Endothelial cell of umbilical vein (primary cell): ENCODE results near the gene PCDHGA12. TPM values are rescaled to one million over a fixed set of nuclear protein-coding genes. Genes with fewer than 3 reads are reported as not detected.

ENCODE experiments used
- BruUV-seq: library from RNA; stranded (reverse); fragments of 400-500 nt; replicated peaks from 2 replicates; lab custom pipeline; 2021; lab: Mats Ljungman, UMichigan
- CTCF ChIA-PET: fragments of 300-600, 350-600 bp; sonication (Branson Sonifier 250); formaldehyde crosslinking; loops from one replicate; lab custom pipeline; 2021; ENCODE audit warnings: antibody characterized with exemption, inconsistent platforms; lab: Charles Lee
- POLR2A ChIA-PET: fragments of 300-600, 350-600 bp; sonication (Branson Sonifier 250); formaldehyde crosslinking; loops from one replicate; lab custom pipeline; 2021; ENCODE audit warnings: antibody characterized with exemption, inconsistent platforms; lab: Charles Lee
- DNase-seq: peaks from one replicate; pipeline ENCODE4 v3.0.0-alpha.2; 2011; ENCODE audit warnings: low read depth, low spot score
- FAIRE-seq: peaks from 2 replicates; lab custom pipeline; 2011; peaks lifted over from hg19 to GRCh38; lab: Jason Lieb, UNC
- H2AFZ ChIP-seq: 2 replicates; pipeline ENCODE4 v1.6.0; 2012; ENCODE audit warnings: low read depth, low read length, control low read depth, inconsistent platforms
- H3K27ac ChIP-seq: 2 replicates; pipeline ENCODE4 v1.5.1; 2011; ENCODE audit warnings: low read depth, mild to moderate bottlenecking, control low read depth, low read length, moderate library complexity; ENCODE audit not compliant: insufficient read depth
- H3K27me3 ChIP-seq, 2 experiments: 2 replicates each; pipeline versions ENCODE4 v1.6.0 to v1.6.1; 2011; ENCODE audit warnings: low read length in 2 of 2, mixed read lengths in 1 of 2; ENCODE audit not compliant: control insufficient read depth in 2 of 2, insufficient read depth in 2 of 2
- H3K36me3 ChIP-seq, 2 experiments: 2 replicates in 1 of 2; 3 replicates in 1 of 2; pipeline ENCODE4 v1.5.1; 2011; ENCODE audit warnings: low read length in 2 of 2, mild to moderate bottlenecking in 1 of 2, moderate library complexity in 1 of 2; ENCODE audit not compliant: control insufficient read depth in 2 of 2, insufficient read depth in 2 of 2; ENCODE audit errors: extremely low read depth in 1 of 2
- H3K4me1 ChIP-seq: 3 replicates; pipeline ENCODE4 v1.5.1; 2011; ENCODE audit warnings: mild to moderate bottlenecking, low read length; ENCODE audit not compliant: control insufficient read depth, insufficient read depth; ENCODE audit errors: extremely low read depth
- H3K4me2 ChIP-seq: 2 replicates; pipeline ENCODE4 v1.6.1; 2011; ENCODE audit warnings: low read length, control low read depth, mixed read lengths; ENCODE audit not compliant: insufficient read depth
- H3K4me3 ChIP-seq, 3 experiments: fragments of 200-600 bp in 1 of 3; sonication (generic), shearing (Covaris generic) in 1 of 3; replicated peaks in 1 of 3; 2 replicates each; pipeline ENCODE4 v1.5.1; 2011 to 2016; ENCODE audit warnings: control low read depth in 3 of 3, low read length in 3 of 3, mild to moderate bottlenecking in 2 of 3, inconsistent platforms in 1 of 3, low read depth in 1 of 3, moderate library complexity in 1 of 3; ENCODE audit not compliant: insufficient read depth in 1 of 3
- H3K79me2 ChIP-seq: 2 replicates; pipeline ENCODE4 v1.6.0; 2012; ENCODE audit warnings: low read length, inconsistent platforms; ENCODE audit not compliant: control insufficient read depth, insufficient read depth
- H3K9ac ChIP-seq: replicated peaks from 2 replicates; pipeline ENCODE3; 2011; ENCODE audit warnings: low read length, control low read depth; ENCODE audit not compliant: insufficient read depth; ENCODE audit errors: extremely low read depth
- H3K9me1 ChIP-seq: replicated peaks from 3 replicates; pipeline ENCODE4 v1.6.0; 2011; ENCODE audit warnings: mild to moderate bottlenecking, low read length; ENCODE audit not compliant: control insufficient read depth, insufficient read depth; ENCODE audit errors: extremely low read depth
- H3K9me3 ChIP-seq: replicated peaks from 2 replicates; pipeline ENCODE4 v1.5.1; 2012; ENCODE audit warnings: low read length, inconsistent platforms; ENCODE audit not compliant: control insufficient read depth, insufficient read depth
- H4K20me1 ChIP-seq: replicated peaks from 2 replicates; pipeline ENCODE3; 2011; ENCODE audit warnings: mild to moderate bottlenecking, low read length; ENCODE audit not compliant: control insufficient read depth, insufficient read depth; ENCODE audit errors: extremely low read depth
- EZH2 ChIP-seq: IDR thresholded peaks from 2 replicates; pipeline ENCODE4 v1.6.1; 2012; ENCODE audit warnings: borderline replicate concordance, low read depth, mild to moderate bottlenecking, moderate library complexity, low read length, inconsistent platforms; ENCODE audit not compliant: severe bottlenecking
- FOS ChIP-seq: IDR thresholded peaks from 2 replicates; pipeline ENCODE4 v1.6.1; 2011; ENCODE audit warnings: mild to moderate bottlenecking, low read length, moderate library complexity, borderline replicate concordance; ENCODE audit not compliant: insufficient read depth
- GATA2 ChIP-seq: IDR thresholded peaks from 2 replicates; pipeline ENCODE4 v1.7.0; 2011; ENCODE audit warnings: low read depth, mild to moderate bottlenecking, moderate library complexity, mixed read lengths, low read length; ENCODE audit not compliant: insufficient read length, insufficient read depth
- JUN ChIP-seq: IDR thresholded peaks from 2 replicates; pipeline ENCODE4 v1.6.1; 2011; ENCODE audit warnings: borderline replicate concordance, low read depth; ENCODE audit not compliant: insufficient read length, insufficient read depth
- MYC ChIP-seq: IDR thresholded peaks from one replicate; pipeline ENCODE4 v1.6.1; 2011; ENCODE audit warnings: mild to moderate bottlenecking, low read depth, low read length
- POLR2A ChIP-seq: IDR thresholded peaks from 2 replicates; pipeline ENCODE4 v1.6.1; 2012; ENCODE audit warnings: low read depth, mild to moderate bottlenecking, control low read depth, low read length
- POLR2AphosphoS5 ChIP-seq: IDR thresholded peaks from 2 replicates; pipeline ENCODE4 v1.6.1; 2012; ENCODE audit warnings: low read depth, mild to moderate bottlenecking, control low read depth, low read length, moderate library complexity; ENCODE audit not compliant: insufficient read depth
- dilution Hi-C: fragments of 300-500 bp; cut with MboI; formaldehyde crosslinking; loops from one replicate; pipeline ENCODE4 v1.15.0; 2019; ENCODE audit warnings: low sequenced_read_pairs; ENCODE audit not compliant: extremely low pct_ligation_motif_present
- intact Hi-C: fragments of 100-400 bp; cut with micrococcal nuclease; formaldehyde crosslinking; loops from one replicate; pipeline ENCODE4 v1.10.0; 2022
- polyA plus RNA-seq, 4 experiments: library from polyadenylated mRNA; depleted of rRNA in 3 of 4; stranded (reverse) in 3 of 4; unstranded in 1 of 4; fragments of >200 nt; gene quantifications; 2 replicates each; pipeline versions ENCODE4 v1.2.1 to v1.2.3, GENCODE V29; 2011 to 2012; ENCODE audit warnings: missing spikeins in 1 of 4
- total RNA-seq: library from RNA; stranded (reverse); gene quantifications from 2 replicates; pipeline ENCODE4 v1.2.3, GENCODE V29; 2021
- TF ChIP-seq, protein P1 (sequence below), 2 donors: IDR thresholded peaks; 1 replicate in 1 of 2; 2 replicates in 1 of 2; pipeline ENCODE4 v1.5.1; 2011; ENCODE audit warnings: low read length in 2 of 2, mild to moderate bottlenecking in 2 of 2, moderate library complexity in 2 of 2, control low read depth in 1 of 2, inconsistent platforms in 1 of 2, low read depth in 1 of 2; ENCODE audit not compliant: insufficient read depth in 1 of 2; ENCODE audit errors: extremely low read depth in 1 of 2
- TF ChIP-seq, protein P2 (sequence below): IDR thresholded peaks from 2 replicates; pipeline ENCODE4 v1.6.1; 2011; ENCODE audit not compliant: insufficient read depth, insufficient read length

Gene PCDHGA12
- total and polyA plus RNA-seq, 2 donors (not counting 3 experiments of a cell fraction or from before 2014, with no cell fraction given) = 4.2 to 9.9 TPM

DNA sequence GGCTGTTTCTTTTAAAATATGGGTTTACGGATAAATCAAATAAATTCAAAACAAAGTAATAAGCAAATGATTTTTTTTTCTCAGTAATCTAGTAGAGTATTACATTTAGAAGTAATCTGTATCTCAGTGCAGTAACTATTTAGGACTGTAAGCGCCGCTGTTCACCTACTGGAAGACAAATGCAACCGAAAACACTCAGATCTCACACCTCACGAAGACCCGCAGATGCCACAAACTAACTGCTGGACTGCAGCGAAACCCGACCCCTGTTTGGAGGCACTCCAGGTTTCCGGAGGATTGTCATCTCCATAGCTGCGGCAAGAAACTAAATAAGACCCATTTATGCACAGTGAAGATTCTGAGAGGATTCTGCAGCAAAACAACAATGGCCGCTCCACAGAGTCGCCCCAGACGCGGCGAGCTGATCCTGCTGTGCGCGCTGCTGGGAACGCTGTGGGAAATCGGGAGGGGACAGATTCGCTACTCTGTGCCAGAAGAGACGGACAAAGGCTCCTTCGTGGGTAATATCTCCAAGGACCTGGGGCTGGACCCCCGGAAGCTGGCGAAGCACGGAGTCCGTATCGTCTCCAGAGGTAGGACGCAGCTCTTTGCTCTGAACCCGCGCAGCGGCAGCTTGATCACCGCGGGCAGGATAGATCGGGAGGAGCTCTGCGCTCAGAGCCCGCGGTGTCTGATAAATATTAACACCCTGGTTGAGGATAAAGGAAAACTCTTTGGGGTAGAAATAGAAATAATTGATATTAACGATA, 37.7 kb upstream of the PCDHGA12 start, which contains the start of gene PCDHGA8:
Gene PCDHGA8, plus strand, starts transcription at position 205 of the 770 bp plus-strand sequence. Its CDS starts 181 bp downstream, at position 386.
- H3K36me3 ChIP-seq = no peaks in the 10 kb centered on the region
- no TSS peak for BruUV-seq
- POLR2A ChIA-PET = no interaction called here
- H4K20me1 ChIP-seq = no peaks in the 10 kb centered on the region
- no peak within 1 kb of the TSS for H3K4me2 ChIP-seq
- DNase-seq (no peak), FAIRE-seq (peak; percentile 26)
- no peak within 1 kb of the TSS for H3K4me3 ChIP-seq
- no peak for TF ChIP-seq JUN
- TF ChIP-seq, protein P1, sequence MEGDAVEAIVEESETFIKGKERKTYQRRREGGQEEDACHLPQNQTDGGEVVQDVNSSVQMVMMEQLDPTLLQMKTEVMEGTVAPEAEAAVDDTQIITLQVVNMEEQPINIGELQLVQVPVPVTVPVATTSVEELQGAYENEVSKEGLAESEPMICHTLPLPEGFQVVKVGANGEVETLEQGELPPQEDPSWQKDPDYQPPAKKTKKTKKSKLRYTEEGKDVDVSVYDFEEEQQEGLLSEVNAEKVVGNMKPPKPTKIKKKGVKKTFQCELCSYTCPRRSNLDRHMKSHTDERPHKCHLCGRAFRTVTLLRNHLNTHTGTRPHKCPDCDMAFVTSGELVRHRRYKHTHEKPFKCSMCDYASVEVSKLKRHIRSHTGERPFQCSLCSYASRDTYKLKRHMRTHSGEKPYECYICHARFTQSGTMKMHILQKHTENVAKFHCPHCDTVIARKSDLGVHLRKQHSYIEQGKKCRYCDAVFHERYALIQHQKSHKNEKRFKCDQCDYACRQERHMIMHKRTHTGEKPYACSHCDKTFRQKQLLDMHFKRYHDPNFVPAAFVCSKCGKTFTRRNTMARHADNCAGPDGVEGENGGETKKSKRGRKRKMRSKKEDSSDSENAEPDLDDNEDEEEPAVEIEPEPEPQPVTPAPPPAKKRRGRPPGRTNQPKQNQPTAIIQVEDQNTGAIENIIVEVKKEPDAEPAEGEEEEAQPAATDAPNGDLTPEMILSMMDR (IDR thresholded peaks at IDR 0.05; ENCODE audit: extremely low read depth in 1 of 2, insufficient read depth in 1 of 2, low read depth in 1 of 2, low read length in 2 of 2) = peak in 1 of 2 donors; percentile 18
- intact Hi-C loops = no loop called here
- no peak within 1 kb of the TSS for H2AFZ ChIP-seq
- CTCF ChIA-PET = interaction anchor here (0.8 to 3.7 kb wide), 5 partner anchors 19 to 171 kb away, joined by 3 to 16 read pairs (median 4); partner anchors contain the start of genes PCDHGA10, PCDHGA3 and PCDHGA6
- dilution Hi-C loops = no loop called here
- peaks cover 28 to 76% of the 10 kb centered on the region in 2 experiments for H3K27me3 ChIP-seq
- H3K9ac ChIP-seq = no peak within 1 kb of the TSS
- H3K4me1 ChIP-seq = no peaks in the 10 kb centered on the region
- H3K27ac ChIP-seq = no peak within 1 kb of the TSS
- peaks cover 2% of the 10 kb centered on the region for H3K9me3 ChIP-seq
- H3K79me2 ChIP-seq = no peaks in the 10 kb centered on the region
- no peaks in the 10 kb centered on the region for H3K9me1 ChIP-seq

DNA sequence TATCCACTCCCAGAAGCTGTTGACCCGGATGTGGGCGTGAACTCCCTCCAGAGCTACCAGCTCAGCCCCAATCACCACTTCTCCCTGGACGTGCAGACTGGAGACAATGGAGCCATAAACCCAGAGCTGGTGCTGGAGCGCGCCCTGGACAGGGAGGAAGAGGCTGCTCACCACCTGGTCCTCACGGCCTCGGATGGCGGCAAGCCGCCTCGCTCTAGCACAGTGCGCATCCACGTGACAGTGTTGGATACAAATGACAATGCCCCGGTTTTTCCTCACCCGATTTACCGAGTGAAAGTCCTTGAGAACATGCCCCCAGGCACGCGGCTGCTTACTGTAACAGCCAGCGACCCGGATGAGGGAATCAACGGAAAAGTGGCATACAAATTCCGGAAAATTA, 37.0 kb upstream of the PCDHGA12 start:
- H3K9ac ChIP-seq = no peak overlapping the region
- H3K4me1 ChIP-seq = no peaks in the 10 kb centered on the region
- H3K4me2 ChIP-seq = no peak overlapping the region
- H3K79me2 ChIP-seq = no peaks in the 10 kb centered on the region
- no peak overlapping the region for H3K27ac ChIP-seq
- no peak overlapping the region for H3K4me3 ChIP-seq
- no peaks in the 10 kb centered on the region for H4K20me1 ChIP-seq
- no peaks in the 10 kb centered on the region for H3K9me1 ChIP-seq
- ChIA-PET POLR2A (no interaction called here), CTCF (interaction anchor here (0.8 to 3.7 kb wide), 4 partner anchors 20 to 171 kb away, joined by 3 to 16 read pairs (median 6); partner anchors contain the start of genes PCDHGA10 and PCDHGA3)
- H3K36me3 ChIP-seq = no peaks in the 10 kb centered on the region
- H2AFZ ChIP-seq = no peak overlapping the region
- TF ChIP-seq MYC = no peak
- TF ChIP-seq EZH2 = no peak
- no peak for TF ChIP-seq JUN
- TF ChIP-seq GATA2 = no peak
- no peak for TF ChIP-seq FOS
- no peak for TF ChIP-seq POLR2AphosphoS5
- TF ChIP-seq POLR2A = no peak
- TF ChIP-seq, protein P2, sequence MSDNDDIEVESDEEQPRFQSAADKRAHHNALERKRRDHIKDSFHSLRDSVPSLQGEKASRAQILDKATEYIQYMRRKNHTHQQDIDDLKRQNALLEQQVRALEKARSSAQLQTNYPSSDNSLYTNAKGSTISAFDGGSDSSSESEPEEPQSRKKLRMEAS = no peak
- TF ChIP-seq, protein P1 (IDR thresholded peaks at IDR 0.05; ENCODE audit: extremely low read depth in 1 of 2, insufficient read depth in 1 of 2, low read depth in 1 of 2, low read length in 2 of 2) = no peak
- BruUV-seq = no TSS peak
- FAIRE-seq = no peak
- no peak for DNase-seq
- peaks cover 29 to 75% of the 10 kb centered on the region in 2 experiments for H3K27me3 ChIP-seq
- dilution Hi-C loops (no loop called here), intact Hi-C loops (no loop called here)
- peaks cover 2% of the 10 kb centered on the region for H3K9me3 ChIP-seq
